GM18498 (cell line): ENCODE results near the gene FOXP2.

Source experiments
- ATAC-seq: cut with Tn5 transposase; IDR thresholded peaks from one replicate; pipeline ENCODE4 v1.9.1; 2021; ENCODE audit warnings: mild to moderate bottlenecking, moderate library complexity; ENCODE audit not compliant: unreplicated experiment

Gene FOXP2

GRCh38 chr7:114703677-114704076 is 289.1 kb downstream of the FOXP2 start:
- ATAC-seq = no peak

- no peak for ATAC-seq
Observed at GRCh38 chr7:114708646-114709045, 294.0 kb downstream of the FOXP2 start.

GRCh38 chr7:114710499-114710898 is 295.9 kb downstream of the FOXP2 start:
- ATAC-seq = no peak

- no peak for ATAC-seq
Observed at GRCh38 chr7:114711241-114711640, 296.6 kb downstream of the FOXP2 start.

- no peak for ATAC-seq
Observed at GRCh38 chr7:114715907-114716306, 301.3 kb downstream of the FOXP2 start.

GRCh38 chr7:114718861-114719260 is 304.2 kb downstream of the FOXP2 start:
- ATAC-seq = no peak

GRCh38 chr7:114720725-114721124 is 306.1 kb downstream of the FOXP2 start:
- no peak for ATAC-seq

GRCh38 chr7:114722562-114722961 is 307.9 kb downstream of the FOXP2 start:
- ATAC-seq = no peak

GRCh38 chr7:114723308-114723707 is 308.7 kb downstream of the FOXP2 start:
- no peak for ATAC-seq

GRCh38 chr7:114740095-114740494 is 325.5 kb downstream of the FOXP2 start:
- no peak for ATAC-seq

GRCh38 chr7:114740941-114741340 is 326.3 kb downstream of the FOXP2 start:
- ATAC-seq = no peak

- no peak for ATAC-seq
Observed at GRCh38 chr7:114741911-114742310, 327.3 kb downstream of the FOXP2 start.
